SK-N-MC (cell line): ENCODE data around the gene NEDD4L.

ENCODE experiments used
- EZH2 ChIP-seq: fragments of 200-600 bp; sonication (generic); IDR thresholded peaks from one replicate; pipeline ENCODE4 v1.6.1; 2017; ENCODE audit warnings: antibody characterized with exemption
- FOXP2 ChIP-seq: optimal IDR thresholded peaks from 2 replicates; pipeline ENCODE3; 2011; ENCODE audit warnings: mild to moderate bottlenecking, moderate library complexity; ENCODE audit not compliant: insufficient read depth; ENCODE audit errors: extremely low read length, control extremely low read depth
- POLR2AphosphoS5 ChIP-seq: IDR thresholded peaks from 2 replicates; pipeline ENCODE4 v1.6.1; 2012; ENCODE audit warnings: mild to moderate bottlenecking, low read depth, low read length, borderline replicate concordance

GRCh38 chr18:58393295-58393694, 349.3 kb downstream of the NEDD4L start:
- TF ChIP-seq EZH2, result no peak
- TF ChIP-seq POLR2AphosphoS5, result no peak
- no peak for TF ChIP-seq FOXP2
